PC-9 (cell line): ENCODE data around the gene BZW2. TPM values are rescaled to one million over a fixed set of nuclear protein-coding genes. Genes with fewer than 3 reads are reported as not detected.

Experiments
- BruUV-seq: library from RNA; stranded (reverse); fragments of 400-500 nt; replicated peaks from 2 replicates; lab custom pipeline; 2021; lab: Mats Ljungman, UMichigan
- CTCF ChIA-PET: fragments of 300-600 bp; sonication (Branson Sonifier 250); formaldehyde crosslinking; loops from one replicate; lab custom pipeline; 2022; ENCODE audit warnings: antibody characterized with exemption; lab: Charles Lee
- POLR2A ChIA-PET: fragments of 300-600 bp; sonication (Branson Sonifier 250); formaldehyde crosslinking; loops from one replicate; lab custom pipeline; 2022; ENCODE audit warnings: antibody characterized with exemption; ENCODE audit not compliant: unreplicated experiment; lab: Charles Lee
- DNase-seq, 2 experiments: peaks; one replicate each; pipeline versions ENCODE4 v3.0.0 to v3.0.0-alpha.2; 2015 to 2022; ENCODE audit warnings: mixed read lengths in 1 of 2
- H2AFZ ChIP-seq: fragments of 200-600 bp; sonication (generic); 2 replicates; pipeline ENCODE4 v1.8.1; 2017; ENCODE audit warnings: antibody characterized with exemption
- H3F3A ChIP-seq: fragments of 200-600 bp; sonication (generic); 2 replicates; pipeline ENCODE4 v1.8.1; 2017; ENCODE audit warnings: antibody characterized with exemption, mild to moderate bottlenecking, low read depth; ENCODE audit not compliant: insufficient read depth
- H3K27ac ChIP-seq: fragments of 200-600 bp; sonication (generic); 2 replicates; pipeline ENCODE4 v1.6.1; 2016; ENCODE audit warnings: mixed run types
- H3K27me3 ChIP-seq: fragments of 200-600 bp; sonication (generic); 2 replicates; pipeline ENCODE4 v1.6.1; 2016; ENCODE audit warnings: low read depth, mixed run types; ENCODE audit not compliant: insufficient read depth
- H3K36me3 ChIP-seq: fragments of 200-600 bp; sonication (generic); 2 replicates; pipeline ENCODE4 v1.6.1; 2016; ENCODE audit warnings: low read depth, mixed run types
- H3K4me1 ChIP-seq: fragments of 200-600 bp; sonication (generic); replicated peaks from 2 replicates; pipeline ENCODE4 v1.6.1; 2016; ENCODE audit warnings: mixed run types; ENCODE audit not compliant: insufficient read depth
- H3K4me2 ChIP-seq: fragments of 200-600 bp; sonication (generic); 2 replicates; pipeline ENCODE4 v1.6.1; 2017; ENCODE audit warnings: mixed run types
- H3K4me3 ChIP-seq: fragments of 200-600 bp; sonication (generic); 2 replicates; pipeline ENCODE4 v1.6.1; 2016; ENCODE audit warnings: mixed run types
- H3K79me2 ChIP-seq: fragments of 200-600 bp; sonication (generic); 2 replicates; pipeline ENCODE4 v1.6.1; 2017; ENCODE audit warnings: low read depth, mixed run types
- H3K9me2 ChIP-seq: fragments of 200-600 bp; sonication (generic); 2 replicates; pipeline ENCODE4 v1.8.1; 2017; ENCODE audit warnings: mild to moderate bottlenecking; ENCODE audit not compliant: insufficient read depth
- H3K9me3 ChIP-seq: fragments of 200-600 bp; sonication (generic); 2 replicates; pipeline ENCODE4 v1.8.1; 2016; ENCODE audit warnings: low read depth; ENCODE audit not compliant: insufficient read depth
- H4K20me1 ChIP-seq: fragments of 200-600 bp; sonication (generic); 2 replicates; pipeline ENCODE4 v1.8.1; 2017; ENCODE audit not compliant: insufficient read depth
- CTCF ChIP-seq: fragments of 200-600 bp; sonication (generic); conservative IDR thresholded peaks from 2 replicates; pipeline ENCODE4 v1.6.1; 2017; ENCODE audit warnings: mixed run types, antibody characterized with exemption, mild to moderate bottlenecking, moderate library complexity
- EZH2 ChIP-seq: fragments of 200-600 bp; sonication (generic); IDR thresholded peaks from 2 replicates; pipeline ENCODE4 v1.8.0; 2017; ENCODE audit warnings: antibody characterized with exemption, low read depth
- intact Hi-C: fragments of 100-400 bp; cut with micrococcal nuclease; formaldehyde crosslinking; loops from one replicate; pipeline ENCODE4 v1.10.0; 2022; ENCODE audit not compliant: unreplicated experiment
- total RNA-seq: library from RNA; stranded (reverse); gene quantifications from 2 replicates; pipeline ENCODE4 v1.2.3, GENCODE V29; 2021

Gene BZW2
- total RNA-seq, 1 experiment from 2014 or later = 93.7 TPM

- Histone ChIP-seq H3K27me3 (no peaks in the 10 kb centered on the region), H3K4me2 (peak overlapping the region; percentile 85), H3K27ac (peak overlapping the region; percentile 82), H2AFZ (peak overlapping the region; percentile 98), H3K79me2 (peaks cover 70% of the 10 kb centered on the region), H4K20me1 (peaks cover 15% of the 10 kb centered on the region), H3K9me2 (no peaks in the 10 kb centered on the region), H3K9me3 (no peaks in the 10 kb centered on the region), H3K4me1 (peaks cover 42% of the 10 kb centered on the region), H3K4me3 (peak overlapping the region; percentile 77), H3F3A (peaks cover 14% of the 10 kb centered on the region; the same call in 1 of the 2 replicates), H3K36me3 (peaks cover 14% of the 10 kb centered on the region)
- intact Hi-C loops = loop anchor here (1.0 to 5.0 kb wide), 9 partner anchors 23 to 652 kb away; partner anchors contain the start of genes AGR2, AHR, CRPPA and TSPAN13
- peak; percentile 56 to 59 for DNase-seq
- ChIA-PET POLR2A (interaction anchor here (0.6 to 2.1 kb wide), 7 partner anchors 23 to 375 kb away, joined by 3 to 19 read pairs (median 4); no protein-coding TSS in a partner anchor), CTCF (interaction anchor here (0.6 kb wide), 1 partner anchor 548 kb away, joined by 3 read pairs; no protein-coding TSS in a partner anchor)
- TF ChIP-seq CTCF (no peak; the same call in 1 of the 2 replicates), EZH2 (no peak)
- TSS peak; percentile 40 for BruUV-seq
These were observed 1.1 kb upstream of the BZW2 start for GRCh38 chr7:16644636-16645592.

GRCh38 chr7:16646472-16647072, 591 bp downstream of the BZW2 start:
- H3K4me3 ChIP-seq = peak overlapping the region; percentile 77
- no TSS peak for BruUV-seq
- ChIA-PET POLR2A (interaction anchor here (0.6 to 2.1 kb wide), 5 partner anchors 21 to 1319 kb away, joined by 3 to 19 read pairs (median 6); no protein-coding TSS in a partner anchor), CTCF (no interaction called here)
- intact Hi-C loops = loop anchor here (5.0 kb wide), 7 partner anchors 41 to 651 kb away; partner anchors contain the start of genes AGR2, AHR, CRPPA and TSPAN13
- H3K4me2 ChIP-seq = peak overlapping the region; percentile 85
- TF ChIP-seq EZH2 (no peak), CTCF (no peak)
- no peak for DNase-seq
- peak overlapping the region; percentile 82 for H3K27ac ChIP-seq
- no peaks in the 10 kb centered on the region; the same call in 1 of the 2 replicates for H3K9me3 ChIP-seq
- H3K79me2 ChIP-seq = peaks cover 80% of the 10 kb centered on the region
- peak overlapping the region; percentile 98 for H2AFZ ChIP-seq
- peaks cover 52% of the 10 kb centered on the region for H3K4me1 ChIP-seq
- H3F3A ChIP-seq = peaks cover 14% of the 10 kb centered on the region; the same call in 1 of the 2 replicates
- H3K36me3 ChIP-seq = peaks cover 29% of the 10 kb centered on the region
- H3K9me2 ChIP-seq = no peaks in the 10 kb centered on the region
- no peaks in the 10 kb centered on the region for H3K27me3 ChIP-seq
- peaks cover 15% of the 10 kb centered on the region for H4K20me1 ChIP-seq

- TF ChIP-seq CTCF (no peak), EZH2 (no peak)
- peak overlapping the region; percentile 85 for H3K4me2 ChIP-seq
- H3K9me2 ChIP-seq = no peaks in the 10 kb centered on the region
- intact Hi-C loops = loop anchor here (5.0 kb wide), 7 partner anchors 40 to 650 kb away; partner anchors contain the start of genes AGR2, AHR, CRPPA and TSPAN13
- peaks cover 14% of the 10 kb centered on the region; the same call in 1 of the 2 replicates for H3F3A ChIP-seq
- no peaks in the 10 kb centered on the region for H3K27me3 ChIP-seq
- H3K4me1 ChIP-seq = peaks cover 57% of the 10 kb centered on the region
- H3K9me3 ChIP-seq = no peaks in the 10 kb centered on the region; the same call in 1 of the 2 replicates
- ChIA-PET POLR2A (interaction anchor here (0.6 kb wide), 1 partner anchor 96 kb away, joined by 5 read pairs; no protein-coding TSS in a partner anchor), CTCF (no interaction called here)
- H2AFZ ChIP-seq = no peak overlapping the region
- peak overlapping the region; percentile 77 for H3K4me3 ChIP-seq
- H4K20me1 ChIP-seq = peaks cover 19% of the 10 kb centered on the region
- DNase-seq = no peak
- no peak overlapping the region for H3K27ac ChIP-seq
- H3K79me2 ChIP-seq = peaks cover 83% of the 10 kb centered on the region
- TSS peak; percentile 32 for BruUV-seq
- H3K36me3 ChIP-seq = peaks cover 39% of the 10 kb centered on the region
These were observed 1.5 kb downstream of the BZW2 start for GRCh38 chr7:16647435-16647960.
